SK-N-SH treated with all-trans-retinoic acid at 6 μM for 48 hours (cell line): ENCODE results near the gene WARS2.

ENCODE experiments used
- ATAC-seq: fragments of 200-7000 bp; cut with Tn5 transposase; 3 replicates; pipeline ENCODE4 v1.9.1; 2020; ENCODE audit warnings: mild to moderate bottlenecking, moderate library complexity
- BACH2 ChIP-seq: fragments of 250-450 bp; sonication (Bioruptor Pico); IDR thresholded peaks from 2 replicates; pipeline ENCODE4 v1.9.0; 2021; ENCODE audit warnings: mild to moderate bottlenecking, borderline replicate concordance
- CSDC2 ChIP-seq: fragments of 250-450 bp; sonication (Bioruptor Pico); IDR thresholded peaks from 2 replicates; pipeline ENCODE4 v1.5.0; 2020; ENCODE audit warnings: mild to moderate bottlenecking, moderate library complexity
- ESRRG ChIP-seq: fragments of 250-450 bp; sonication (Bioruptor Pico); IDR thresholded peaks from 2 replicates; pipeline ENCODE4 v1.6.1; 2021; ENCODE audit warnings: mild to moderate bottlenecking
- GLIS3 ChIP-seq: fragments of 250-450 bp; sonication (Bioruptor Pico); IDR thresholded peaks from 2 replicates; pipeline ENCODE4 v1.5.0; 2020; ENCODE audit warnings: mild to moderate bottlenecking, moderate library complexity
- ISL1 ChIP-seq: fragments of 250-450 bp; sonication (Bioruptor Pico); IDR thresholded peaks from 2 replicates; pipeline ENCODE4 v2.1.2; 2022; ENCODE audit warnings: mild to moderate bottlenecking, moderate library complexity
- OSR1 ChIP-seq: fragments of 250-450 bp; sonication (Bioruptor Pico); IDR thresholded peaks from 2 replicates; pipeline ENCODE4 v1.8.0; 2022; ENCODE audit warnings: moderate library complexity, mild to moderate bottlenecking, inconsistent platforms
- RARB ChIP-seq: fragments of 250-450 bp; sonication (Bioruptor Pico); IDR thresholded peaks from 2 replicates; pipeline ENCODE4 v1.8.0; 2021; ENCODE audit warnings: mild to moderate bottlenecking, moderate library complexity
- SNAI2 ChIP-seq: fragments of 250-450 bp; sonication (Bioruptor Pico); IDR thresholded peaks from 2 replicates; pipeline ENCODE4 v1.5.0; 2020; ENCODE audit warnings: mild to moderate bottlenecking, moderate library complexity
- TCF4 ChIP-seq: fragments of 250-450 bp; sonication (Bioruptor Pico); IDR thresholded peaks from 2 replicates; pipeline ENCODE4 v1.8.0; 2021; ENCODE audit warnings: mild to moderate bottlenecking, moderate library complexity, borderline replicate concordance
- TOX ChIP-seq: fragments of 250-450 bp; sonication (Bioruptor Pico); IDR thresholded peaks from 2 replicates; pipeline ENCODE4 v1.8.0; 2021; ENCODE audit warnings: mild to moderate bottlenecking, moderate library complexity, borderline replicate concordance
- ZFP3 ChIP-seq: fragments of 250-450 bp; sonication (Bioruptor Pico); IDR thresholded peaks from 2 replicates; pipeline ENCODE4 v1.5.0; 2020; ENCODE audit warnings: mild to moderate bottlenecking, moderate library complexity
- ZFP30 ChIP-seq: fragments of 450-650 bp; formaldehyde crosslinking; IDR thresholded peaks from 2 replicates; pipeline ENCODE4 v1.5.0; 2022; ENCODE audit warnings: mild to moderate bottlenecking, moderate library complexity
- ZNF565 ChIP-seq: fragments of 450-650 bp; formaldehyde crosslinking; conservative IDR thresholded peaks from 2 replicates; pipeline ENCODE4 v1.5.0; 2020; ENCODE audit warnings: low read depth, mild to moderate bottlenecking, moderate library complexity
- ZNF70 ChIP-seq: fragments of 450-650 bp; formaldehyde crosslinking; IDR thresholded peaks from 2 replicates; pipeline ENCODE4 v1.5.0; 2020; ENCODE audit warnings: mild to moderate bottlenecking, moderate library complexity
- ZNF8 ChIP-seq: fragments of 450-650 bp; formaldehyde crosslinking; IDR thresholded peaks from 2 replicates; pipeline ENCODE4 v1.5.0; 2020; ENCODE audit warnings: mild to moderate bottlenecking, moderate library complexity
- TF ChIP-seq, protein P1 (sequence below): fragments of 250-450 bp; sonication (Bioruptor Pico); IDR thresholded peaks from 2 replicates; pipeline ENCODE4 v1.8.0; 2021; ENCODE audit warnings: low read depth, mild to moderate bottlenecking, moderate library complexity, borderline replicate concordance
- TF ChIP-seq, protein P2 (sequence below): fragments of 250-450 bp; sonication (Bioruptor Pico); IDR thresholded peaks from 2 replicates; pipeline ENCODE4 v1.5.1; 2020; ENCODE audit warnings: low read depth, mild to moderate bottlenecking, moderate library complexity
- TF ChIP-seq, protein P3 (sequence below): fragments of 250-450 bp; sonication (Bioruptor Pico); IDR thresholded peaks from 2 replicates; pipeline ENCODE4 v1.5.1; 2021; ENCODE audit warnings: mild to moderate bottlenecking, moderate library complexity
- TF ChIP-seq, protein P4 (sequence below): fragments of 250-450 bp; sonication (Bioruptor Pico); IDR thresholded peaks from 2 replicates; pipeline ENCODE4 v1.8.0; 2020; ENCODE audit warnings: mild to moderate bottlenecking, moderate library complexity, borderline replicate concordance

WARS2 gene

DNA sequence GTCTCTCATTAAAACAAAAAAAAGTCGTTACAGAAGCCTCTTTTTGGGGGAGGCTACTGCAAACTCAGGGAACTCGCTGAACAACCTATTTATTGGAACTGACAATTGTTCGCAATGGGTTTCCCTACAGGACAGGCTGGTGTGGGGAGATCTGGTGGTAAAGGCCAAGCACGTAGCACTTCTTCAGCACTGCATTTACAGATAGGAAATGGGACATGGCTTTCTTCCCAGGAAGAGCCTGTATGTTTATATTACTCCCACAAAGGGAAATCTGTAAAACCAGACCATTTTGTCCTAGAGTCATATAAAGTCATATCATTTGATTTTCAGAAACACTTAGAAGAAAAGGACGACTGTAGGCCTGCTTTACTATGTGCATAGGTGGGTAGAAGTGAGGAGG is 113.5 kb downstream of the WARS2 start (continued):
- TF ChIP-seq, protein P1, sequence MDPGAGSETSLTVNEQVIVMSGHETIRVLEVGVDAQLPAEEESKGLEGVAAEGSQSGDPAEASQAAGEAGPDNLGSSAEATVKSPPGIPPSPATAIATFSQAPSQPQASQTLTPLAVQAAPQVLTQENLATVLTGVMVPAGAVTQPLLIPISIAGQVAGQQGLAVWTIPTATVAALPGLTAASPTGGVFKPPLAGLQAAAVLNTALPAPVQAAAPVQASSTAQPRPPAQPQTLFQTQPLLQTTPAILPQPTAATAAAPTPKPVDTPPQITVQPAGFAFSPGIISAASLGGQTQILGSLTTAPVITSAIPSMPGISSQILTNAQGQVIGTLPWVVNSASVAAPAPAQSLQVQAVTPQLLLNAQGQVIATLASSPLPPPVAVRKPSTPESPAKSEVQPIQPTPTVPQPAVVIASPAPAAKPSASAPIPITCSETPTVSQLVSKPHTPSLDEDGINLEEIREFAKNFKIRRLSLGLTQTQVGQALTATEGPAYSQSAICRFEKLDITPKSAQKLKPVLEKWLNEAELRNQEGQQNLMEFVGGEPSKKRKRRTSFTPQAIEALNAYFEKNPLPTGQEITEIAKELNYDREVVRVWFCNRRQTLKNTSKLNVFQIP (CRISPR knock-in tag), result no peak
- TF ChIP-seq ESRRG (CRISPR knock-in tag) (no peak), ZNF70 (CRISPR knock-in tag) (no peak)
- TF ChIP-seq, all 23 proteins: peak for 0

DNA sequence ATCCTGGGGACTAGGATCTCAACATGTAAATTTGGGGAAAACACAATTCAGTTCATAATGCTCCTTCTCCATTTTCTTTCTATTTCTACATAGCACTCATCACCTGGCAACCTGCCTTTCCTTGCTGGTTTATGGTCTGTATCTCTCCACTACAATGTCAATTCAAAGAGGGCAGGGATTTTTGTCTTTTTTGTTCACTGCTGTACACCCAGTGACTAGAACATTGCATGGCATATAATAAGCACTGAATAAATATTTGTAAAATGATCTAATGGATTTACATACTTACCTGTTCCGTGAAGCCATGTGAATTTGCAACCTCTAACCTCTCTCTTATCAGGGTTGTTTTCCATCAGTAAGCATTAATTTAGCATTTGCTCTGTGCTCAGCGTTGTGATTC is 124.9 kb downstream of the WARS2 start:
- TF ChIP-seq ZFP30, result no peak
- TF ChIP-seq ZNF70 (CRISPR knock-in tag), result no peak
- no peak for TF ChIP-seq GLIS3 (CRISPR knock-in tag)
- TF ChIP-seq TCF4 (CRISPR knock-in tag), result no peak
- TF ChIP-seq ZNF8 (CRISPR knock-in tag), result no peak
- no peak for TF ChIP-seq ZFP3 (CRISPR knock-in tag)
- TF ChIP-seq, protein P2, sequence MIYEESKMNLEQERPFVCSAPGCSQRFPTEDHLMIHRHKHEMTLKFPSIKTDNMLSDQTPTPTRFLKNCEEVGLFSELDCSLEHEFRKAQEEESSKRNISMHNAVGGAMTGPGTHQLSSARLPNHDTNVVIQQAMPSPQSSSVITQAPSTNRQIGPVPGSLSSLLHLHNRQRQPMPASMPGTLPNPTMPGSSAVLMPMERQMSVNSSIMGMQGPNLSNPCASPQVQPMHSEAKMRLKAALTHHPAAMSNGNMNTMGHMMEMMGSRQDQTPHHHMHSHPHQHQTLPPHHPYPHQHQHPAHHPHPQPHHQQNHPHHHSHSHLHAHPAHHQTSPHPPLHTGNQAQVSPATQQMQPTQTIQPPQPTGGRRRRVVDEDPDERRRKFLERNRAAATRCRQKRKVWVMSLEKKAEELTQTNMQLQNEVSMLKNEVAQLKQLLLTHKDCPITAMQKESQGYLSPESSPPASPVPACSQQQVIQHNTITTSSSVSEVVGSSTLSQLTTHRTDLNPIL, result no peak
- TF ChIP-seq, protein P3, sequence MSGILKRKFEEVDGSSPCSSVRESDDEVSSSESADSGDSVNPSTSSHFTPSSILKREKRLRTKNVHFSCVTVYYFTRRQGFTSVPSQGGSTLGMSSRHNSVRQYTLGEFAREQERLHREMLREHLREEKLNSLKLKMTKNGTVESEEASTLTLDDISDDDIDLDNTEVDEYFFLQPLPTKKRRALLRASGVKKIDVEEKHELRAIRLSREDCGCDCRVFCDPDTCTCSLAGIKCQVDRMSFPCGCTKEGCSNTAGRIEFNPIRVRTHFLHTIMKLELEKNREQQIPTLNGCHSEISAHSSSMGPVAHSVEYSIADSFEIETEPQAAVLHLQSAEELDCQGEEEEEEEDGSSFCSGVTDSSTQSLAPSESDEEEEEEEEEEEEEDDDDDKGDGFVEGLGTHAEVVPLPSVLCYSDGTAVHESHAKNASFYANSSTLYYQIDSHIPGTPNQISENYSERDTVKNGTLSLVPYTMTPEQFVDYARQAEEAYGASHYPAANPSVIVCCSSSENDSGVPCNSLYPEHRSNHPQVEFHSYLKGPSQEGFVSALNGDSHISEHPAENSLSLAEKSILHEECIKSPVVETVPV (CRISPR knock-in tag), result no peak
- TF ChIP-seq SNAI2, result no peak
- TF ChIP-seq ESRRG (CRISPR knock-in tag), result no peak
- no peak for TF ChIP-seq RARB
- TF ChIP-seq, protein P4, sequence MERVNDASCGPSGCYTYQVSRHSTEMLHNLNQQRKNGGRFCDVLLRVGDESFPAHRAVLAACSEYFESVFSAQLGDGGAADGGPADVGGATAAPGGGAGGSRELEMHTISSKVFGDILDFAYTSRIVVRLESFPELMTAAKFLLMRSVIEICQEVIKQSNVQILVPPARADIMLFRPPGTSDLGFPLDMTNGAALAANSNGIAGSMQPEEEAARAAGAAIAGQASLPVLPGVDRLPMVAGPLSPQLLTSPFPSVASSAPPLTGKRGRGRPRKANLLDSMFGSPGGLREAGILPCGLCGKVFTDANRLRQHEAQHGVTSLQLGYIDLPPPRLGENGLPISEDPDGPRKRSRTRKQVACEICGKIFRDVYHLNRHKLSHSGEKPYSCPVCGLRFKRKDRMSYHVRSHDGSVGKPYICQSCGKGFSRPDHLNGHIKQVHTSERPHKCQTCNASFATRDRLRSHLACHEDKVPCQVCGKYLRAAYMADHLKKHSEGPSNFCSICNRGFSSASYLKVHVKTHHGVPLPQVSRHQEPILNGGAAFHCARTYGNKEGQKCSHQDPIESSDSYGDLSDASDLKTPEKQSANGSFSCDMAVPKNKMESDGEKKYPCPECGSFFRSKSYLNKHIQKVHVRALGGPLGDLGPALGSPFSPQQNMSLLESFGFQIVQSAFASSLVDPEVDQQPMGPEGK, result no peak
- TF ChIP-seq BACH2 (CRISPR knock-in tag), result no peak
- no peak for TF ChIP-seq OSR1 (CRISPR knock-in tag)
- no peak for TF ChIP-seq TOX (CRISPR knock-in tag)
- no peak for TF ChIP-seq ISL1 (CRISPR knock-in tag)
- no peak for TF ChIP-seq CSDC2
- TF ChIP-seq, protein P1 (CRISPR knock-in tag), result no peak
- TF ChIP-seq, all 23 proteins: peak for 0
- ATAC-seq, result no peak

DNA sequence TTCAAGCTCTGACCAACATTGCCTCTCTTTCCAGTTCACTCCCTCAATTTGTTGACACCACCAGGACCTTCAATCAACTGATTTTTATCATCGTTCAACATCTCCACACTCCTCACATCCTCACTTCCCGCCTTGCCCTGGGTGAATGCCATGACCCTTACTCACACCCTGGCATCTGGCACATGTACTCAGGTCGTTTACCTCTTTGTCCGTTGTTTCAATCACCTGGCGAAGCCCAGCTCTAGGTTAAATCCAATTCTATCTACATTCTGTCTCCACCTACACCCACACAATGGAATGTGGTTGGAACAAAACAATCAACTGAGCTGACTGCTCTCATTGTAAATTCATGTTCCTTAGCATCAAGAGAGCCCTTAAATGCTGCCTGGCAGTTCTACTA is 128.1 kb downstream of the WARS2 start:
- ATAC-seq, result no peak
- TF ChIP-seq OSR1 (CRISPR knock-in tag), result no peak
- TF ChIP-seq GLIS3 (CRISPR knock-in tag), result no peak
- TF ChIP-seq, protein P4, result no peak
- no peak for TF ChIP-seq ZNF70 (CRISPR knock-in tag)
- no peak for TF ChIP-seq RARB
- no peak for TF ChIP-seq ZFP3 (CRISPR knock-in tag)
- TF ChIP-seq, protein P2, result no peak
- TF ChIP-seq, protein P3 (CRISPR knock-in tag), result no peak
- TF ChIP-seq ISL1 (CRISPR knock-in tag), result no peak
- TF ChIP-seq, protein P1 (CRISPR knock-in tag), result no peak
- no peak for TF ChIP-seq ZNF565 (CRISPR knock-in tag)
